NT2/D1 (cell line): ENCODE results near the gene KDM6A.

Source experiments
- YY1 ChIP-seq: IDR thresholded peaks from 2 replicates; pipeline ENCODE4 v1.6.1; 2011; ENCODE audit not compliant: insufficient read length, insufficient read depth
- ZNF274 ChIP-seq: IDR thresholded peaks from 2 replicates; pipeline ENCODE4 v1.6.1; 2011; ENCODE audit warnings: mild to moderate bottlenecking, low read depth, low read length

- TF ChIP-seq YY1 (no peak), ZNF274 (no peak)
Measured at GRCh38 chrX:44978976-44979375, 106.0 kb downstream of the KDM6A start.
